ENCODE data around the gene NUDT16L1.

GRCh38 chr16:4664538-4665418, 28.6 kb upstream of the NUDT16L1 start:
- no peak for TF ChIP-seq EZH2 (conservative IDR thresholded peaks at IDR 0.05; ENCODE audit: low read depth, low read length)
- TF ChIP-seq CTCF (CRISPR knock-in tag; IDR thresholded peaks at IDR 0.05) = peak; percentile 61
- TF ChIP-seq ZNF530 (CRISPR knock-in tag; IDR thresholded peaks at IDR 0.05; ENCODE audit: low read depth) = no peak
- no peak for TF ChIP-seq ZNF292 (CRISPR knock-in tag; IDR thresholded peaks at IDR 0.05; ENCODE audit: borderline replicate concordance, low read depth)
- no peak for TF ChIP-seq ZNF777 (CRISPR knock-in tag; IDR thresholded peaks at IDR 0.05)
- no peak for TF ChIP-seq ZNF672 (CRISPR knock-in tag; IDR thresholded peaks at IDR 0.05)
- TF ChIP-seq ESRRA (CRISPR knock-in tag; IDR thresholded peaks at IDR 0.05; ENCODE audit: low read depth) = no peak
- no peak for TF ChIP-seq ZBTB20 (CRISPR knock-in tag; IDR thresholded peaks at IDR 0.05; ENCODE audit: borderline replicate concordance, low read depth)
- no peak for TF ChIP-seq GLI4 (CRISPR knock-in tag; IDR thresholded peaks at IDR 0.05; ENCODE audit: borderline replicate concordance)
- TF ChIP-seq POLR2A (IDR thresholded peaks at IDR 0.05; ENCODE audit: insufficient read depth in 1 of 2, low read depth in 2 of 2, low read length in 2 of 2) = peak in 1 of 2 experiments; percentile 69; a peak in 2 of 4 replicates

Data from HepG2 (cell line).